ENCODE data around the gene SPATS2. TPM values are rescaled to one million over a fixed set of nuclear protein-coding genes. Genes with fewer than 3 reads are reported as not detected.

The SPATS2 gene
- total RNA-seq, 1 donor, result 34.1 TPM

GRCh38 chr12:49476091-49476490, 108.8 kb downstream of the SPATS2 start:
- DNase-seq (ENCODE audit: low read depth), result no peak
- no peak for TF ChIP-seq CTCF (IDR thresholded peaks at IDR 0.05; ENCODE audit: insufficient read depth, low read length)
- H3K4me3 ChIP-seq (ENCODE audit: low read depth, low read length), result no peak overlapping the region

GRCh38 chr12:49478949-49479664, 111.8 kb downstream of the SPATS2 start:
- no peak for DNase-seq (ENCODE audit: low read depth)
- no peak overlapping the region for H3K4me3 ChIP-seq (ENCODE audit: low read depth, low read length)
- TF ChIP-seq CTCF (IDR thresholded peaks at IDR 0.05; ENCODE audit: insufficient read depth, low read length), result no peak

GRCh38 chr12:49482095-49483051, 115.1 kb downstream of the SPATS2 start:
- TF ChIP-seq CTCF (IDR thresholded peaks at IDR 0.05; ENCODE audit: insufficient read depth, low read length), result no peak
- H3K4me3 ChIP-seq (ENCODE audit: low read depth, low read length), result no peak overlapping the region
- no peak for DNase-seq (ENCODE audit: low read depth)

- H3K4me3 ChIP-seq (ENCODE audit: low read depth, low read length), result no peak overlapping the region
- DNase-seq (ENCODE audit: low read depth), result no peak
- no peak for TF ChIP-seq CTCF (IDR thresholded peaks at IDR 0.05; ENCODE audit: insufficient read depth, low read length)
Observed at GRCh38 chr12:49483619-49484018, 116.4 kb downstream of the SPATS2 start.

GRCh38 chr12:49487605-49488004, 120.3 kb downstream of the SPATS2 start:
- no peak for TF ChIP-seq CTCF (IDR thresholded peaks at IDR 0.05; ENCODE audit: insufficient read depth, low read length)
- H3K4me3 ChIP-seq (ENCODE audit: low read depth, low read length), result no peak overlapping the region
- no peak for DNase-seq (ENCODE audit: low read depth)

- no peak for TF ChIP-seq CTCF (IDR thresholded peaks at IDR 0.05; ENCODE audit: insufficient read depth, low read length)
- no peak for DNase-seq (ENCODE audit: low read depth)
- H3K4me3 ChIP-seq (ENCODE audit: low read depth, low read length), result no peak overlapping the region
Observed at GRCh38 chr12:49489154-49489553, 121.9 kb downstream of the SPATS2 start.

Data from fibroblast of the aortic adventitia (primary cell).